ENCODE measurements around the gene SLC38A7.
"Not testable (repeated sequence)": the region's sequence is repeated elsewhere in the genome, so short reads cannot be mapped to it uniquely, and the experiment has no call there.

The SLC38A7 gene

GRCh38 chr16:58695368-58695767 is 10.8 kb upstream of the SLC38A7 start:
- DNase-seq (ENCODE audit: low spot score) (no peak), ATAC-seq (ENCODE audit: low read depth) (no peak)
- no peak for TF ChIP-seq CTCF (IDR thresholded peaks at IDR 0.05; ENCODE audit: poor library complexity, severe bottlenecking)

GRCh38 chr16:58692450-58692849 is 7.9 kb upstream of the SLC38A7 start:
- no peak for TF ChIP-seq CTCF (IDR thresholded peaks at IDR 0.05; ENCODE audit: poor library complexity, severe bottlenecking)
- ATAC-seq (ENCODE audit: low read depth) (no peak), DNase-seq (ENCODE audit: low spot score) (no peak)
- H3K27me3 ChIP-seq (ENCODE audit: insufficient read depth, poor library complexity, severe bottlenecking) = no peaks in the 10 kb centered on the region
- H3K27ac ChIP-seq (ENCODE audit: poor library complexity, severe bottlenecking) = no peak overlapping the region
- H3K4me1 ChIP-seq (ENCODE audit: insufficient read depth, poor library complexity, severe bottlenecking) = no peaks in the 10 kb centered on the region
- H3K9me3 ChIP-seq (ENCODE audit: severe bottlenecking) = no peaks in the 10 kb centered on the region
- no peak overlapping the region for H3K4me3 ChIP-seq (ENCODE audit: severe bottlenecking)
- H3K36me3 ChIP-seq (ENCODE audit: low read depth) = no peaks in the 10 kb centered on the region

More at GRCh38 chr16:58695368-58695767, 10.8 kb upstream of the SLC38A7 start:
- H3K4me1 ChIP-seq (ENCODE audit: insufficient read depth, poor library complexity, severe bottlenecking) = no peaks in the 10 kb centered on the region
- H3K36me3 ChIP-seq (ENCODE audit: low read depth) = no peaks in the 10 kb centered on the region
- H3K27ac ChIP-seq (ENCODE audit: poor library complexity, severe bottlenecking) = no peak overlapping the region
- H3K9me3 ChIP-seq (ENCODE audit: severe bottlenecking) = no peaks in the 10 kb centered on the region
- no peak overlapping the region for H3K4me3 ChIP-seq (ENCODE audit: severe bottlenecking)
- no peaks in the 10 kb centered on the region for H3K27me3 ChIP-seq (ENCODE audit: insufficient read depth, poor library complexity, severe bottlenecking)

- not testable (repeated sequence) for H3K27me3 ChIP-seq (ENCODE audit: insufficient read depth, poor library complexity, severe bottlenecking); H3K4me1 ChIP-seq (ENCODE audit: insufficient read depth, poor library complexity, severe bottlenecking); DNase-seq (ENCODE audit: low spot score); H3K36me3 ChIP-seq (ENCODE audit: low read depth); H3K4me3 ChIP-seq (ENCODE audit: severe bottlenecking); H3K27ac ChIP-seq (ENCODE audit: poor library complexity, severe bottlenecking); H3K9me3 ChIP-seq (ENCODE audit: severe bottlenecking)
- ATAC-seq (ENCODE audit: low read depth) = peak; percentile 36; the same call in 2 of the 3 replicates
These were observed 2.6 kb upstream of the SLC38A7 start for GRCh38 chr16:58686985-58687706.

- no peaks in the 10 kb centered on the region for H3K4me1 ChIP-seq (ENCODE audit: insufficient read depth, poor library complexity, severe bottlenecking)
- H3K27ac ChIP-seq (ENCODE audit: poor library complexity, severe bottlenecking) = no peak overlapping the region
- H3K9me3 ChIP-seq (ENCODE audit: severe bottlenecking) = no peaks in the 10 kb centered on the region
- no peaks in the 10 kb centered on the region for H3K27me3 ChIP-seq (ENCODE audit: insufficient read depth, poor library complexity, severe bottlenecking)
- no peaks in the 10 kb centered on the region for H3K36me3 ChIP-seq (ENCODE audit: low read depth)
- no peak for TF ChIP-seq CTCF (IDR thresholded peaks at IDR 0.05; ENCODE audit: poor library complexity, severe bottlenecking)
- H3K4me3 ChIP-seq (ENCODE audit: severe bottlenecking) = no peak overlapping the region
- DNase-seq (ENCODE audit: low spot score) (no peak), ATAC-seq (ENCODE audit: low read depth) (no peak)
These were observed 497 bp upstream of the SLC38A7 start for GRCh38 chr16:58685084-58685449.

GRCh38 chr16:58684001-58684353 is 593 bp downstream of the SLC38A7 start:
- Histone ChIP-seq H3K36me3 (ENCODE audit: low read depth) (peaks cover 5% of the 10 kb centered on the region; the same call in 1 of the 2 replicates), H3K4me3 (ENCODE audit: severe bottlenecking) (peak overlapping the region; percentile 65), H3K9me3 (ENCODE audit: severe bottlenecking) (no peaks in the 10 kb centered on the region), H3K4me1 (ENCODE audit: insufficient read depth, poor library complexity, severe bottlenecking) (no peaks in the 10 kb centered on the region), H3K27me3 (ENCODE audit: insufficient read depth, poor library complexity, severe bottlenecking) (no peaks in the 10 kb centered on the region), H3K27ac (ENCODE audit: poor library complexity, severe bottlenecking) (no peak overlapping the region)
- TF ChIP-seq CTCF (IDR thresholded peaks at IDR 0.05; ENCODE audit: poor library complexity, severe bottlenecking) = no peak
- ATAC-seq (ENCODE audit: low read depth) (peak; percentile 28; the same call in 2 of the 3 replicates), DNase-seq (ENCODE audit: low spot score) (no peak)
